CD4-positive, alpha-beta T cell treated with Interleukin-12 subunit alpha and Interleukin-12 subunit beta, for 1 hour (primary cell): ENCODE measurements around the gene RHOH.
"Not testable (repeated sequence)": the region's sequence is repeated elsewhere in the genome, so short reads cannot be mapped to it uniquely, and the experiment has no call there.

Experiments used
- DNase-seq: peaks from one replicate; pipeline ENCODE4 v3.0.0-alpha.2; 2020

RHOH gene

DNA sequence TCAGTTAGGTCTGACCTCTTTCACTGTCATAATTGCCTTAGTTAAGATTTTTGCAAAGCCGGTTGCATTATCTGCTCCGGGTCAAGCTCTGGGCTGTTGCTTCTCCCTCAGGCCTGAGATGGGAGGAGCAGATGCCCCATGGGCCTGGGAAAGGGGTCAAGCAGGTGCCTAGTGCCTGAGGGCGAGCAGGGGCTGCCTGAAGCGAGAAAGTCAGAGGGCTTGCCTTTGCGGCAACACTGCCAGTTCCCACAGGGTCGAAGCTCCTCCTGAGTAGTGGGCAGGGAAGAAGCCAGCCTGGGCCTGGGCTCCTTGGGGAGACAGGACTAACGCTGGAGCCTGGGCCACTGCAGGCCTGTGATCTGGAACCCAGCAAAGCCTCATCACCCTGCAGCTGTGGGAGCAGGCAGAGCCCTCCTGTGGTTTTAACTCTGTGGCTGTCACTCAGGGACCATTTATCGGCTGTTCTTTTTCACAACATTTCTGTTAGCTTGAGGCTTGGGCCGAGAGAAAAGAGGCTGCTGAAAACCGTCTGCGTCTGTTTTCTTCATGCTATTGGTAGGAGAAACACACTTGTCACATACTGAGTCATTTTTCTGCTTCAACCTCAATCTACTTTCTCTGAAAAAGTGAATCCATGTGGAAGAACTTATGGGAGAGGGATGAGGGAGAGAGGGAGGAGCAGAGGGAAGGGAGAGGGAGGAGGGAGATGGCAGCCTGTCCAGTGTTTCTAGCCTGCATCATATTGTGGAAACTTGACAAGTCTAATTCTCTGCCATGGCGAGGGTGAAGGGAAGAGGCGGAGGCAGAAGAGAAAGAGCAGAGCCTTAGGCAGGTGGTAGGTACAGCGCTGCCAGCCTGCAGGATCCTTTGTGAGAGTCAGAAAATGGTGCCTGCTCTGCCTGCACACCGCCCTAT lies 68.4 kb downstream of the RHOH start:
- peak; percentile 72 for DNase-seq

DNA sequence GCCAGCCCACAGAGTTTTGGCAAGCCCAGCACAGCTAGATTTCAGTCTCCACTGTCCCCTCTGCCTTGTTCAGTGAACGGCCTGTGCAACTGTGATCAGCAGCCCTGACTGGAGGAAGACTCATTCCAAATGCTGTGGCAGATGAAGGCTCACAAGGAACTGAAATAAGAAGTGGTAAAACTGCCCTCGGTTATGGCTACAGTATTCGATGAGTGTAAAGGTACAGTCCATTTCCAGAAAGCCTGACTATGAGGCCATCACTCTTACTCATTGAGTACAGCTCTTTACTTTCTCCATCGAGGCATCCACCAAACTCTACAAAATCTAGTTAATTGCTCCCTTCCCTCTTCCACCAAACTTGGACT lies 69.1 kb downstream of the RHOH start:
- DNase-seq, result no peak

DNA sequence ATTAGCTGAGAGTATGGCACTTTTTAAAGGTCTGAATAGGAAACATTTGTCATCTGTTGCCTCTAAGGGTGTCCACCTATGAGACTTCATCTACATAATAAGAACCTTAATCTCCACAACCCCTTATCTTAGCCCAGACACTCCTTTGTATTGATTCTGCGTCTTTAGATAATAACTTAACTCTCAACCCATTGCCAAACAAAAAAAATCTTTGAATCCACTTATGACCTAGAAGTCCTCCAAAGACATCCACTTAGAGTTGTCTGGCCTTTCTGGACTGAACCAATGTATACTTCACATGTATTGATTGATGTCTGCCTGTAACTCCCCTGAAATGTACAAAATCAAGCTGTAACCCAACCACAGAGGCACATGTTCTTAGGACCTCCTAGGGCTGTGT lies 72.3 kb downstream of the RHOH start:
- DNase-seq, result no peak

DNA sequence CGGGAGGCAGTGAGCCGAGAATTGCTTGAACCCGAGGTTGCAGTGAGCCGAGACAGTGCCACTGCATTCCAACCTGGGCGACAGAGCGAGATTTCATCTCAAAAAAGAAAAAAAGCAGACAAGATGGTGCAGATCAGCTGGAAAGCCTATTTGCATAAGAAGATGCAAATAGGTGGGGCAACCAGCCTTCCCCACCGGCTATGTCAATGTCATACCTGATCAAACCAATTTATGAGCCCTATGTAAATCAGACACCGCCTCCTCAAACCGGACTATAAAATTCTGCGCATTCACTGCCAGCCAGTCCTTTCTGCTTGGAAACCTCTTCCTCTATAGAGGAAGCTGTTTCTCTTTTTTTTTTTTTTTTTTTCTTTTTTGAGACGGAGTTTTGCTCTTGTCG lies 73.8 kb downstream of the RHOH start:
- DNase-seq, result no peak

DNA sequence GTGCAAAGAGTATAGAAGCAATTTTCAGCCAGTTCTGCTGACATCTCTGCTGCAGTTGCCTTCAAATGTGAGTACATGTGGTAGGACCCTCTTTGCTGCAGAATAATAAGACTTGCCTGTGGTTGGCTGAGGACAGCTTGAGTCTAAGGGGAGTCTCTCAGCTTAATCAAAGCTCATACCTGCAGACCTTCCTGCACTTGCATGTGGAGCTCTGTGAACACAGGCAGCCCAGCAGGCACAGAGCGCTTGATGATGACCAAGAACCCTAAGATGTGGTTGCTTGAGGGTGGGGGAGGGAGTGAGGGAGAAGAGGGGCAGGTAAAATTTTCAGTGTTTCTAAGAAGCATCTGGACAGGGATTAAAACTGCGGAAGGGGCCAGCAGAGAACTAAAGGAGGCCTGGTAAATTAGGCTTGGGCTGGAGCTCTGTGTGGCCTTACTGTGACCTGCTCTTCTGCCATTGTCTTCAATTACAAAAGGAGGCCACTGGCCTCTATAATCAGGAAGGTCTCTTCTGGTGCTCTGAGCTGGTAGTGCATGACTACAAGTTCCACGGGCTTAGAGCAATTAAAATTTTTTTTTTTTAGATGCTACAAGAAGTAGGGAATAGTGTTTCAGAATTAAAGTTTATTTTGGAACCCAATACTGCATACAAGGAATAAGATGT lies 78.4 kb downstream of the RHOH start:
- DNase-seq, result no peak

DNA sequence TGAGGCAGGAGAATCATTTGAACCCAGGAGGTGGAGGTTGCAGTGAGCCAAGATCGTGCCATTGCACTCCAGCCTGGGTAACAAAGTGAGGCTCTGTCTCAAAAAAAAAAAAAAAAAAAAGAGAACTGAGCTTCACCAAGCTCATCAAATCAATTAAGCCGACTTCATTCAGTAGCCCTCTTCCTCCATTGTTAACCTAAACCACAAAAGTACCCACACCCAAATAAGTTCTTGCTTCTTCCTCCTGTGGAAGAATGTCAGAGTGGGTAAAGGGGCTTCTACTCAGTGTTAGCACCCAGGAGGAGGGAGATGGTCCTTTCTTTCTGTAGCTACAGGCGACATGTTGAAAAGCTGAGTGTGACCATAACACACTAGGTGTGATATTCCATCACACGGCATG lies 79.7 kb downstream of the RHOH start:
- no peak for DNase-seq

DNA sequence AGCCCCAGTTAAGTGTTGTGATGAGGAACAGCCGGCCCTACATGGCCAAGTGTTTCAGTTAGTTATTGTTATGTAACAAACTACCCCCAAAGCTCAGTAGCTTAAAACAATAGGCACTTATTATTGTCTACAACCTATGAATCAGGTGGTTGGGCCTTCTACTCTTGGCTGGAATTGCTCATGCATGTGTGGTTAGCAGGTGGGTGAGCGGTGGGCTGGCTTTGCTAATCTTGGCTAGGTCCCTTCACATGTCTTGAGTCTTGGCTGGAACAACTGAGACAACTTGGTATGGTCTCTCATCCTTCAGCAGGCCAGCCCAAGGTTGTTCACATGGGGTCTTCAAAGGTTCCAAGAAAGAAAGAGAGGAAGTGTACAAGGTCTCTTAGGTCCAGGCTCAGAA lies 83.8 kb downstream of the RHOH start:
- DNase-seq, result no peak

DNA sequence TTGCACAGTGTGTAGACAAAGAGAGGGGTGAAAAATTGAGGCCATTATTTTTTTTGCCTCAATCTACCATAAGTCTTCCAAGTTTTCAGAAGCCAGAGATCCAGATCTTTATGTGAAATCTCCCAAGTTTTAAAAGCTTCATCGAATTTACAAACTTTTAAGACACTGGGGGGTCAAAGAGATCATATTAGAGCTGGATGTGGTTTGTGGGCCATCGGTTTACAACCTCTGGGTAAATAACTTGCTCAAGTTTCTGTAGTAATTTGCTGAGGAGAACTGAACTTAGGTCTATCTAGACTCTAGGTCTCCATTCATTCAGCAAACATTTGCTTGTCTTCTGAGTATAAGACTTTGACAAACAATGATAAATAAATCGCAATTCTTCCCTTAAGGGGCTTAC lies 84.3 kb downstream of the RHOH start:
- no peak for DNase-seq

DNA sequence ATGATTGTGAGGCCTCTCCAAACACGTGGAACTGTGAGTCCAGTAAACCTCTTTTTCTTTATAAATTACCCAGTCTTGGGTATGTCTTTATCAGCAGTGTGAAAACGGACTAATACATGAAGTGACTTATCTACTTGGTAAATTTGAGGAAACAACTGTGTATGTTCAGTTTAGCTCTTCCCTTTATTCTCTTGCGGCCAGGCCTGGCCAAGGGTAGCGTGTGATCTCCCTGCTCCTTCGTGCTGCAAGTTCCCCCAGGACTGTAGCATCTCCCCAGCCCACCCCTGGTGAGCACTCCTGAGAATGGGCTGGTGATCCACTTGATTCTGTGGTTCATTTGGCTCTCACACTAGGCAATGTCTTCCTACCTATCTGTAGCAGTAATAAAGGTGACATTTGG lies 85.1 kb downstream of the RHOH start:
- no peak for DNase-seq

DNA sequence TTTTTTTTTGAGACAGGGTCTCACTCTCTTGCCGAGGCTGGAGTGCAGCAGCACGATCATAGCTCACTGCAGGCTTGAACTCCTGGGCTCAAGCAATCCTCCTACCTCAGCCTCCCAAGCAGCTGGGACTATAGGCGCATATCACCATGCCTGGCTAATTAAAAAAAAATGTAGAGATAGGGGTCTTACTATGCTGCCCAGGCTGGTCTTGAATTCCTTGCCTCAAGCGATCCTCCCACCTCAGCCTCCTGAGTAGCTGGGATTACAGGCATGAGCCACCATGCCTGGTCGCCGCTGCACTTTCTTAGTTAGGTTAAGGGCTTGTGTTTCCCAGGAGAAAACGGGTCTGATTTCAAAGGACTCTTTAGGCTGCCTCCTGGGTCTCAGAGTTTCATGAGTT lies 86.0 kb downstream of the RHOH start:
- not testable (repeated sequence) for DNase-seq

DNA sequence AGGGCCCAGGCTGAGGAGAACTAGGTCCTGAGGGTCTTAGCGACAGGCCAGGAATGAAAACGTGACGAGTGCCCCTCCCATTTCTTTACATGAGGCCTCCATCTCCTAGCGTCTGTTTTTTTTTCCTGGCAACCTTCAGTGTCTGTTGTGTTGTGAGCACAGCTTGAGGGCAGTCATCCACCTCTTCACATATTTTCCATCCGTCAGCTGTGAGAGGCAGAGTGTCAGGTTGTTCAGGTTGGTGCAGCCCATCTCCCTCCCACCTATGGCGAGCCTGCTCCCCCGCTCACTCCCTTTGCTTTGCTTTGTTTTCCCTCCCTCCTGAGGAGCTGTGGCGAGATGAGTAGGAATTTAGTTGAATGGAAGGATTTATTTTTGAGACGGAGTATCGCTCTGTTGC lies 86.6 kb downstream of the RHOH start:
- DNase-seq, result no peak

DNA sequence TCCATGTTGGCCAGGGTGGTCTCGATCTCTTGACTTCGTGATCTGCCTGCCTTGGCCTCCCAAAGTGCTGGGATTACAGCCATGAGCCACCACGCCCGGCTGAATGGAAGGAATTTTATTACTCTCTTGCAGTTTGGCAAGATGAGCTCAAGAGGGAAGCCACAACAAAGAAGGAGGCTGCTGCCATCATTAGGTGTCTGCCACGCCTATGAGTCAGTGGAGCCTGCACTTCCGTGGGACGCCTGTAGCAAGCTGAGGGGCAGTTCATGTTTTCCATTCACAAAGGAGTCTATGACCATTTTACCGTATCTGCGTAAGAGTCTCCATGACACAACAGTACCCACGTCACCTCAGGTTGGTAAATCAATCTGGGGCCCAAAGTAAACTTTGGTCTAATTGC lies 87.1 kb downstream of the RHOH start:
- DNase-seq, result peak; percentile 85

DNA sequence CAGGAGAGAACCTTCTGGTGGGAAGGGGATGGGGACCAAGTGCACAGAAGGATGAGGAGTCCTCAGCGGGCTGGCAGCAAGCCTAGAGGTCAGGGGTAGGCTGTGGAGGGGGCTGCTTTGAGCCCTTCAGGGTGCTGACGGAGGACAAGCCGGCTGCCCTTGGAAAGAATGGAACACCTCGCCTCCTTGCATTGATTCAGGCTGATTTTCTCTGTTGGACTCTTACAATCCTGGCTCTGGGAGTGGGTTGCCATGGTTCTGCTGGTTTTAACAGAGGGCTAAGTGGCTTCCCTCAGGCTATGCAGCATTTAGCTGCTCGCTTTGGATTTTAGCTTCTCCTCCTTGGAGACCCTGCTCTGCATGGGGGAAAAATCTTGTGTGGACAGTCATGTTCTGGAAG lies 88.9 kb downstream of the RHOH start:
- no peak for DNase-seq

DNA sequence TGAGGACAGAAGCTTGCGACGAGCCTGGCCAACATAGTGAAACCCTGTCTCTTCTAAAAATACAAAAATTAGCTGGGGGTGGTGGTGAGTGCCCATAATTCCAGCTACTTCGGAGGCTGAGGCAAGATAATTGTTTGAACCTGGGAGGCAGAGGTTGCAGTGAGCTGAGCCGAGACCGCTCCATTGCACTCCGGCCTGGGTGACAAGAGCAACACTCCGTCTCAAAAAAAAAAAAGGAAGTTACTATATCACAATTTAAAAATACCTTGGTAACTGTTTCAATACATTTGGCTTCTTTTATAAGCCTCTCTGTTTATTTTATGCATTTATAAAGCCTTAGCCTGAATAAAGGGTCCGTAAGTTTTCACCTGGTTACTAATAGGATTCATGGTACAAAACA lies 91.7 kb downstream of the RHOH start:
- no peak for DNase-seq

DNA sequence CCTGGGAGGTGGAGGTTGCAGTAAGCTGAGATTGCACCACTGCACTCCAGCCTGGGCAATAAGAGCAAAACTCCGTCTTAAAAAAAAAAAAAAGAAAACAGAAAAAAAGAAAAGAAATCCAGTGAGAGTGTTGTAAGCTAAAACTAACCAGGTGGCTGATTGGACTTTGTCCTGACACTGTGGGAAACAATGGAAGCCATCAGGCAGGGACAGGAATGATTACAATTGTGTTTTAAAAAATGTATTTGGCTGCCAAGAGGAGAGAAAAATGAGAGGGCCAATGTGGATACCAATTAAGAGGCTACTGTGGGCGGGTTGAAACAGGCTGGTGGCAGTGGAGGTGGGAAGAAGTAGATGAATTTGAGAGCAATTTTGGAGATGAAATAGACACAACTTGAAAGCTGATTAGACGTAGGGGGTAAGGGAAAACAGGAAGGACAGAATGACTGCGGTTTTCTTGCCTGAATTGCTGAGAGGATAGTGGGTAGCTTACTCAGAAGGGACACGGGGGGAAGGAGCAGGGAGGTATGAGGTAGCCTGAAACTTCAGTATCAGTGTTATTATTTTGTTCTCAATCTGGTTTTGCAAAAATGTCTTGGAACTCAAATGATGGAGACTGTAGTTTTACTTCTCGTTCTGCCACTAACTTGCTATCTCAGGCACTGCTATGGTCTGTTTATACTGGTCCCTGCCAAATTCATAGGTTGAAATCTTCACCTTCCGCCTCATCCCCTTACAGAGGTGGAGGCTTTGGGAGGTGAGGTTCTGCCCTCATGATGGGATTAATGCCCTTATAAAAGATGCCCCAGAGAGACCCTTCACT lies 92.7 kb downstream of the RHOH start:
- no peak for DNase-seq

DNA sequence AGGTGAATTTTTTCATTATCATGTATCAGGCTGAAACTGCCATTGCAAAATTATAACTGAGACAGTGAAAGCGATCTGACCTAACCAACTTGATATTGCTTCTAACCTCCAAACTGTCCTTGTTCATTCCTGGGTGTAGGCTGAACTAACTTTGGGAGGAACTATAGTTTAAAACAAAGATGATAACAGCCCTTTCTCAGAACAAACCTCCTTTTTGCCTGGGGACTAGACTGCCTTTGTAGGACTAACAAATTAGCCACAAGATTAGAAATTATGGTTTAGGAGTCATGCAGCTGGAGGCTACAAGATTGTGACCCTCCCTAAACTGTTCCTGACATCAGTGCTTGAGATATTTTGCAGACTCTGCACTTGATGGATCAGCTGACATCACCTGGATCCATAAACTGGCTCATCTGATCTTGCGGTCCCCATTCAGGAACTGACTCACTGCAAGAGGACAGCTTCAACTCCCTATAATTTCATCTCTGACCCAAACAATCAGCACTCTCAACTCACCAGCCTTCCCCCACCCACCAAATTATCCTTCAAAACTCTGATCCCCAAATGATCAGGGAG lies 93.9 kb downstream of the RHOH start:
- DNase-seq, result not testable (repeated sequence)

DNA sequence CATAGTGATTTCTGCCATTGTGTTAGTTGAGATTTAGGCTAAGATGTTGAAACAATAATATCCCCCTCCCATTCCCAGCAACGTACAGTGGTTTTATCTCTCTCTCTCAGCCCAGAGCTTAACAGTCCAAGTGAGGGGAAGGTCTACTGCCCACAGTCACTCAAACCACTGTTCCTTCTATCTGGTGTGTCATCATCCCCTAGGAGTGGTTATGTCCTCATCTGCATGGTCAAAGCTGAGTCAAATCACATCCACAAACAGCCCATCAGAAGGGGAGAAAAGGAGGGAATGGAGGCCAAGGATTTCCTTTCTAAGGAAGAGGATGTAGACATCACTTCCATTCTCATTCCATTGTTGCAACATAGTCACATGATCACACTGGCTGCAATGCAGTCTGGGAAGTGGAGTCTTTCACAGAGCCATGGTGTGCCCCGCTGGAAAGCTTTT lies 95.5 kb downstream of the RHOH start:
- no peak for DNase-seq

DNA sequence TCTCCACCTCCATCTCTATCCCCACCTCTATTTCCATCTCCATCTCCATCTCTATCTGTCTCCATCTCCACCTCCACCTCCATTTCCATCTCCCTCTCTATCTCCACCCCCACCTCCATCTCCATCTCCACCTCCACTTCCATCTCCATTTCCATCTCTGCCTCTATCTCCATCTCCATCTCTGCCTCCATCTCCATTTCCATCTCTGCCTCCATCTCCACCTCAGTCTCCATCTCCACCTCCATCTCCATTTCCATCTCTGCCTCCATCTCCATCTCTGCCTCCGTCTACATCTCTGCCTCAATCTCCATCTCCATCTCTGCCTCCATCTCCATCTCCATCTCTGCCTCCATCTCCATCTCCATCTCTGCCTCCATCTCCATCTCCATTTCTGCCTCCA lies 97.5 kb downstream of the RHOH start:
- no peak for DNase-seq

DNA sequence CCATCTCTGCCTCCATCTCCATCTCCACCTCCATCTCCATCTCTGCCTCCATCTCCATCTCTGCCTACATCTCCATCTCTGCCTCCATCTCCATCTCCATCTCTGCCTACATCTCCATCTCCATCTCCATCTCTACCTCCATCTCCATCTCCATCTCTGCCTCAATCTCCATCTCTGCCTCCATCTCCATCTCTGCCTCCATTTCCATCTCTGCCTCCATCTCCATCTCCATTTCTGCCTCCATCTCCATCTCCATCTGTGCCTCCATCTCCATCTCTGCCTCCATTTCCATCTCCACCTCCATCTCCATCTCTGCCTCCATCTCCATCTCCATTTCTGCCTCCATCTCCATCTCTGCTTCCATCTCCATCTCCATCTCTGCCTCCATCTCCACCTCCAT lies 98.2 kb downstream of the RHOH start:
- DNase-seq, result not testable (repeated sequence)

DNA sequence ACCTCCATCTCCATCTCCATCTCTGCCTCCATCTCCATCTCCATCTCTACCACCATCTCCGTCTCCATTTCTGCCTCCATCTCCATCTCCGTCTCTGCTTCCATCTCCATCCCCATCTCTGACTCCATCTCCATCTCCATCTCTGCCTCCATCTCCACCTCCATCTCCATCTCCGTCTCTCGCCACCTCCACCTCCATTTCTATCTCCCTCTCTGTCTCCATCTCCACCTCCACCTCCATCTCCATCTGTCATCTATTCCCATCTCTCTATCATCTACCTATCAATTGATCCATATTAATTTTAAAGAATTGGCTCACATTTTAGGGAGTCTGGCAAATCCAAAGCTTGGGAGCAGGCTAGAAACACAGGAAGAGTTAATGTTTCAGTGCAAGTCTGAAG lies 98.7 kb downstream of the RHOH start:
- DNase-seq, result no peak
